ENCODE measurements around the gene SZRD1.

The SZRD1 gene

GRCh38 chr1:16440131-16440469 is 73.1 kb downstream of the SZRD1 start:
- DNase-seq (ENCODE audit: low read depth) = no peak

DNA sequence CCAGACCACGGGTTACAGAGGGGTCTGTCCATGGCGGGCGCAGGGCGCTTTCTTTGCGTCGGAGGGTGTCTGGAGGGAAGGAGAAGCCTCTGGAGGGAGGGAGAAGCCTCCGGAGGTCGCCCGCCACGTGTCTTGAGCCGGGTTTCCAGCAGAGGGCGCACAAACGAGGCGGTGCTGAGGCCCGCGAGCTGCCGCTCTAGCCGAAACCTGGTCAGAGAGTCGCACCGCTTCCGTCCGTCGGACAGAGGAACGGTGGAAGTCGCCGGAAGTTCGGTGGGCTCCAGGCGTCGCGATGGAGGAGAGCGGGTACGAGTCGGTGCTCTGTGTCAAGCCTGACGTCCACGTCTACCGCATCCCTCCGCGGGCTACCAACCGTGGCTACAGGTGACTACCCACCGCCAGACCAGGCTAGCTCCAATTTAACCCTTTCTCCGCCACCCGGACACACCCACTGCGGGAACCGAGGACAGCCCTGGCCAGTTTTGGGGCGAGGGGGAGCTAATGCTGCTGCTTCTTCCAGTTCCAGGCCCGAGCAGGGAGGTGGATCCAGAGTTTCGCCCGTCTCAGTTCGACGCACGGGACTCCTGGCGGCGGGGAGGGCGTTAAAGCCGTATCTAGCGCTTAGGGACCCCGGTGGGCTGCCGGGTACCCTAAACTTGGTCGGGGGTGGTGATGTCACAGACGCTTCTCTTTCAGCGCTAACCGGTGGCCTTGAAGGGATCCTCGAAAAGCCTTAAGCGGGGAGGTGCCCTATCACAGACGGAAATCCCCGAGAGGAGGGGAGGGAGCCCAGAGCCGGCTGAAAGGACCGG is 73.6 kb downstream of the SZRD1 start, which contains the start of gene NECAP2:
NECAP2 (plus strand) TSS at position 255 of the 812 bp plus-strand sequence; CDS start at position 293, 38 bp downstream.
- DNase-seq (ENCODE audit: low read depth) = peak; percentile 70

DNA sequence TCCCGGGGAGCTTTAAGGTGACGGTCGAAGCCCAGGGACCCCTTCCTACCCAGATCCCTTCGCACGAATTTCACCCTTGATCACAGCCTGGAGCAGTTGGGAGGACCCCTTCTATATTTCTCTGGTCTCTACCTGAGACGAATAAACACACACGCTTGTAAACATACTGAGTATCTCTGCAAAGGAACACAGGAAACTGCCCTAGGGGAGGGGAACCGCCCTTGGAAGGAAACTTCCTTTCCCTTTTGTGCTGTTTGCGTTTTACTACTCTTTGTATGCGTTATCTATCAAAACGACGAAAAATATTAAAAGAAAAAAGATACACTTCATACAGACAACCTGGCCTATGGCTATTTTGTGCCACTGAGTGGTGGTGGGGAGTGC is 74.2 kb downstream of the SZRD1 start:
- DNase-seq (ENCODE audit: low read depth) = no peak

GRCh38 chr1:16442265-16442664 is 75.2 kb downstream of the SZRD1 start:
- DNase-seq (ENCODE audit: low read depth) = no peak

GRCh38 chr1:16442941-16443340 is 75.9 kb downstream of the SZRD1 start:
- DNase-seq (ENCODE audit: low read depth) = no peak

GRCh38 chr1:16443975-16444770 is 77.1 kb downstream of the SZRD1 start:
- no peak for DNase-seq (ENCODE audit: low read depth)

DNA sequence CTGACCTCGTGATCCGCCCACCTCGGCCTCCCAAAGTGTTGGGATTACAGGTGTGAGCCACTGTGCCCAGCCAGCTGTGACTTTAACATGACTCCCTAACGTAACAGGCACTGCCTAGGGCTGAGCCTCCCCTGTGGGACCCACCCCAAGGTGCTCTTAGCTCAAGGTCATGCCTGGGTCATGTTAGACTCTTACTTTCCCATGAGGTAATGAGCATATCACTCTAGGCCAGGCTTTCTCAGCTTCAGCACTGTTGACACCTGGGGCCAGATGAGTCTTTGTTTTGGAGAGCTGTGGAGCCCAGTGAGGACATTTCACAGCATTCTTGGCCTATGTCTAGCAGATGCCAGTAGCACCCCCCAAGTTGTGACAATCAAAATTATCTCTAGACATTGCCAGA is 78.0 kb downstream of the SZRD1 start:
- DNase-seq (ENCODE audit: low read depth) = no peak

GRCh38 chr1:16446116-16446515 is 79.1 kb downstream of the SZRD1 start:
- DNase-seq (ENCODE audit: low read depth) = no peak

DNA sequence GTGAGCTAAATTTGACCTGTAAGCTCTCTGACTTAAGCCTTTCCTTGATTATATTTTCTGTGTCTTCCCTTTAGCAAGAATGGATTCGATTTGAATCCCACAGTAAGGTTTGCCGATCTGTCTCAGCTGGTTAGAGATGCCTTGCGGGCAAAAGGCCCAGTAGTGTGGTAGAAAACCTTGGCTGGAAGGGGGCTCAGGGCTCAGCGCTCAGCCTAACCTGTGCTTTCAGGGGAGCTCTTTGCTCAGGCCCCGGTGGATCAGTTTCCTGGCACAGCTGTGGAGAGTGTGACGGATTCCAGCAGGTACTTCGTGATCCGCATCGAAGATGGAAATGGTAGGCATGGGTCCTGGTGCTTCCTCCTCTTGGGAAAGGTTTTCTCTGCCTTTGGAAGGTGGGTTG is 80.6 kb downstream of the SZRD1 start:
- no peak for DNase-seq (ENCODE audit: low read depth)

Data from GM04504 (cell line).